ENCODE measurements around the gene ZNF234. TPM values are rescaled to one million over a fixed set of nuclear protein-coding genes. Genes with fewer than 3 reads are reported as not detected.
"Not testable (repeated sequence)": the region's sequence is repeated elsewhere in the genome, so short reads cannot be mapped to it uniquely, and the experiment has no call there.

Gene ZNF234
- total and polyA plus RNA-seq, 10 donors, result 2.2 to 17.6 (median 13.0) TPM

- intact Hi-C loops (cut with DNase I; ENCODE audit: low total_unique reads), result no loop called here
- no peaks in the 10 kb centered on the region for H3K4me1 ChIP-seq
Measured at GRCh38 chr19:44196772-44197171, 55.4 kb downstream of the ZNF234 start.

GRCh38 chr19:44202470-44202869, 61.1 kb downstream of the ZNF234 start:
- Histone ChIP-seq H3K9me3 (peaks cover 0 to 89% (median 71%) of the 10 kb centered on the region in 8 donors), H3K27ac (no peak overlapping the region), H3K36me3 (peaks cover 0 to 3% (median 0%) of the 10 kb centered on the region in 6 donors), H3K4me3 (no peak overlapping the region), H3K27me3 (replicated peaks in 1 of 7) (no peaks in the 10 kb centered on the region), H3K4me1 (peaks cover 0 to 4% (median 0%) of the 10 kb centered on the region in 6 donors)
- TF ChIP-seq POLR2AphosphoS5 (IDR thresholded peaks at IDR 0.05) (no peak), POLR2A (IDR thresholded peaks at IDR 0.05) (no peak), CTCF (IDR thresholded peaks at IDR 0.05 in 8 of 11, conservative IDR thresholded peaks at IDR 0.05 in 3 of 11) (no peak)
- DNase-seq, result no peak
- WGBS, 5 donors, result 82 to 91% (median 89%) methylated on average over 1 of the region's 1 CpG
- intact Hi-C loops (cut with DNase I; ENCODE audit: low total_unique reads), result no loop called here

More at GRCh38 chr19:44196772-44197171, 55.4 kb downstream of the ZNF234 start:
- DNase-seq, result no peak
- peaks cover 0 to 100% (median 93%) of the 10 kb centered on the region in 8 donors for H3K9me3 ChIP-seq
- no peaks in the 10 kb centered on the region for H3K27me3 ChIP-seq (replicated peaks in 1 of 7)
- TF ChIP-seq CTCF (IDR thresholded peaks at IDR 0.05 in 8 of 11, conservative IDR thresholded peaks at IDR 0.05 in 3 of 11), result no peak
- TF ChIP-seq POLR2A (IDR thresholded peaks at IDR 0.05), result no peak
- TF ChIP-seq POLR2AphosphoS5 (IDR thresholded peaks at IDR 0.05), result no peak
- H3K36me3 ChIP-seq, result no peaks in the 10 kb centered on the region
- H3K4me3 ChIP-seq, result no peak overlapping the region
- H3K27ac ChIP-seq, result no peak overlapping the region

GRCh38 chr19:44202974-44203373, 61.6 kb downstream of the ZNF234 start:
- Histone ChIP-seq H3K4me1 (peaks cover 0 to 7% (median 5%) of the 10 kb centered on the region in 6 donors), H3K27me3 (replicated peaks in 1 of 7) (no peaks in the 10 kb centered on the region), H3K4me3 (no peak overlapping the region), H3K36me3 (peaks cover 0 to 3% (median 0%) of the 10 kb centered on the region in 6 donors), H3K9me3 (peaks cover 0 to 86% (median 66%) of the 10 kb centered on the region in 8 donors), H3K27ac (no peak overlapping the region)
- TF ChIP-seq CTCF (IDR thresholded peaks at IDR 0.05 in 8 of 11, conservative IDR thresholded peaks at IDR 0.05 in 3 of 11) (no peak), POLR2A (IDR thresholded peaks at IDR 0.05) (no peak), POLR2AphosphoS5 (IDR thresholded peaks at IDR 0.05) (no peak)
- no peak for DNase-seq
- intact Hi-C loops (cut with DNase I; ENCODE audit: low total_unique reads), result no loop called here
- 91 to 100% (median 96%) methylated on average over 1 to 2 of the region's 2 CpGs; no CpG with 5 or more reads in 2 of the 5 donors for WGBS, 5 donors

- DNase-seq; intact Hi-C loops (cut with DNase I; ENCODE audit: low total_unique reads); H3K4me3 ChIP-seq; H3K27me3 ChIP-seq (replicated peaks in 1 of 7); H3K27ac ChIP-seq; H3K36me3 ChIP-seq: not testable (repeated sequence)
- Histone ChIP-seq H3K4me1 (peaks cover 0 to 13% (median 8%) of the 10 kb centered on the region in 6 donors), H3K9me3 (peaks cover 0 to 84% (median 57%) of the 10 kb centered on the region in 8 donors)
- WGBS, 5 donors, result 89 to 96% (median 94%) methylated on average over 13 to 31 of the region's 31 CpGs
Measured at GRCh38 chr19:44203877-44204276, 62.5 kb downstream of the ZNF234 start.
